Measurements from ENCODE around the gene GP1BB. TPM values are rescaled to one million over a fixed set of nuclear protein-coding genes. Genes with fewer than 3 reads are reported as not detected.

GP1BB gene
- polyA plus RNA-seq, 3 donors = 0.13 to 1.5 (median 0.26) TPM

GRCh38 chr22:19753090-19753842 is 29.9 kb downstream of the GP1BB start:
- peaks cover 16% of the 10 kb centered on the region for H3K4me1 Mint-ChIP-seq
- Histone ChIP-seq H3K4me1 (ENCODE audit: control insufficient read depth in 1 of 2, insufficient read depth in 2 of 2, low read length in 2 of 2) (peaks cover 11 to 18% of the 10 kb centered on the region in 2 donors), H3K4me2 (replicated peaks; ENCODE audit: extremely low read depth, low read length, poor library complexity, severe bottlenecking) (no peak overlapping the region), H2AFZ (ENCODE audit: insufficient read depth, low read depth, low read length, poor library complexity, severe bottlenecking) (no peak overlapping the region), H3K9me3 (replicated peaks in 1 of 2; ENCODE audit: control insufficient read depth in 1 of 2, insufficient read depth in 1 of 2, low read length in 2 of 2) (peaks cover 0 to 21% of the 10 kb centered on the region in 2 donors), H3K36me3 (replicated peaks in 1 of 2; ENCODE audit: control insufficient read depth in 1 of 2, insufficient read depth in 2 of 2, low read length in 2 of 2) (no peaks in the 10 kb centered on the region), H3K9ac (ENCODE audit: insufficient read depth, low read length, poor library complexity, severe bottlenecking) (no peak overlapping the region), H3K27me3 (ENCODE audit: control insufficient read depth in 2 of 2, insufficient read depth in 2 of 2, low read length in 2 of 2) (peaks cover 28 to 70% of the 10 kb centered on the region in 2 donors), H3K4me3 (replicated peaks in 1 of 3; ENCODE audit: low read depth in 2 of 3, low read length in 3 of 3) (no peak overlapping the region), H4K20me1 (ENCODE audit: insufficient read depth, low read length) (no peaks in the 10 kb centered on the region), H3K79me2 (ENCODE audit: insufficient read depth, low read length) (no peaks in the 10 kb centered on the region), H3K27ac (ENCODE audit: low read depth in 1 of 2, low read length in 2 of 2) (no peak overlapping the region)
- H3K27me3 Mint-ChIP-seq (ENCODE audit: low read depth in 3 of 3) = peaks cover 50 to 79% (median 63%) of the 10 kb centered on the region in 3 donors
- no peak for TF ChIP-seq CTCF (IDR thresholded peaks at IDR 0.05)
- peak overlapping the region in 1 of 7 donors; percentile 23 for H3K27ac Mint-ChIP-seq
- H3K36me3 Mint-ChIP-seq = peaks cover 3 to 5% of the 10 kb centered on the region in 2 donors
- 94% methylated on average over 7 of the region's 10 CpGs for WGBS (ENCODE audit: insufficient coverage)
- no peak for DNase-seq
- H3K9me3 Mint-ChIP-seq = peaks cover 0 to 19% (median 6%) of the 10 kb centered on the region in 7 donors
- intact Hi-C loops (cut with micrococcal nuclease) = no loop called here
- H3K4me3 Mint-ChIP-seq = peak overlapping the region in 1 of 2 donors; percentile 82

GRCh38 chr22:19753996-19754700 is 30.8 kb downstream of the GP1BB start:
- intact Hi-C loops (cut with micrococcal nuclease) = no loop called here
- peak overlapping the region in 1 of 2 donors; percentile 82 for H3K4me3 Mint-ChIP-seq

More at GRCh38 chr22:19753996-19754700, 30.8 kb downstream of the GP1BB start:
- H4K20me1 ChIP-seq (ENCODE audit: insufficient read depth, low read length) = no peaks in the 10 kb centered on the region
- Mint-ChIP-seq H3K36me3 (peaks cover 3 to 5% of the 10 kb centered on the region in 2 donors), H3K27ac (no peak overlapping the region), H3K4me1 (peaks cover 16% of the 10 kb centered on the region), H3K9me3 (peaks cover 0 to 21% (median 6%) of the 10 kb centered on the region in 7 donors), H3K27me3 (ENCODE audit: low read depth in 3 of 3) (peaks cover 55 to 85% (median 69%) of the 10 kb centered on the region in 3 donors)
- no peak overlapping the region for H3K4me2 ChIP-seq (replicated peaks; ENCODE audit: extremely low read depth, low read length, poor library complexity, severe bottlenecking)
- TF ChIP-seq CTCF (IDR thresholded peaks at IDR 0.05) = no peak
- WGBS (ENCODE audit: insufficient coverage) = 82% methylated on average over 4 of the region's 14 CpGs
- H3K9ac ChIP-seq (ENCODE audit: insufficient read depth, low read length, poor library complexity, severe bottlenecking) = no peak overlapping the region
- no peak overlapping the region for H3K4me3 ChIP-seq (replicated peaks in 1 of 3; ENCODE audit: low read depth in 2 of 3, low read length in 3 of 3)
- no peak for DNase-seq
- H3K4me1 ChIP-seq (ENCODE audit: control insufficient read depth in 1 of 2, insufficient read depth in 2 of 2, low read length in 2 of 2) = peaks cover 11 to 18% of the 10 kb centered on the region in 2 donors
- peaks cover 35 to 77% of the 10 kb centered on the region in 2 donors for H3K27me3 ChIP-seq (ENCODE audit: control insufficient read depth in 2 of 2, insufficient read depth in 2 of 2, low read length in 2 of 2)
- no peaks in the 10 kb centered on the region for H3K79me2 ChIP-seq (ENCODE audit: insufficient read depth, low read length)
- no peak overlapping the region for H3K27ac ChIP-seq (ENCODE audit: low read depth in 1 of 2, low read length in 2 of 2)
- no peak overlapping the region for H2AFZ ChIP-seq (ENCODE audit: insufficient read depth, low read depth, low read length, poor library complexity, severe bottlenecking)
- H3K9me3 ChIP-seq (replicated peaks in 1 of 2; ENCODE audit: control insufficient read depth in 1 of 2, insufficient read depth in 1 of 2, low read length in 2 of 2) = peaks cover 0 to 29% of the 10 kb centered on the region in 2 donors
- no peaks in the 10 kb centered on the region for H3K36me3 ChIP-seq (replicated peaks in 1 of 2; ENCODE audit: control insufficient read depth in 1 of 2, insufficient read depth in 2 of 2, low read length in 2 of 2)
